SK-N-SH treated with all-trans-retinoic acid at 6 μM for 48 hours (cell line): ENCODE data around the gene L2HGDH.

Source experiments
- ATAC-seq: fragments of 200-7000 bp; cut with Tn5 transposase; 3 replicates; pipeline ENCODE4 v1.9.1; 2020; ENCODE audit warnings: mild to moderate bottlenecking, moderate library complexity
- ESRRG ChIP-seq: fragments of 250-450 bp; sonication (Bioruptor Pico); IDR thresholded peaks from 2 replicates; pipeline ENCODE4 v1.6.1; 2021; ENCODE audit warnings: mild to moderate bottlenecking
- OSR1 ChIP-seq: fragments of 250-450 bp; sonication (Bioruptor Pico); IDR thresholded peaks from 2 replicates; pipeline ENCODE4 v1.8.0; 2022; ENCODE audit warnings: moderate library complexity, mild to moderate bottlenecking, inconsistent platforms
- PPARA ChIP-seq: fragments of 250-450 bp; sonication (Bioruptor Pico); IDR thresholded peaks from 2 replicates; pipeline ENCODE4 v1.5.0; 2020; ENCODE audit warnings: mild to moderate bottlenecking, borderline replicate concordance
- TOX ChIP-seq: fragments of 250-450 bp; sonication (Bioruptor Pico); IDR thresholded peaks from 2 replicates; pipeline ENCODE4 v1.8.0; 2021; ENCODE audit warnings: mild to moderate bottlenecking, moderate library complexity, borderline replicate concordance
- ZFP3 ChIP-seq: fragments of 250-450 bp; sonication (Bioruptor Pico); IDR thresholded peaks from 2 replicates; pipeline ENCODE4 v1.5.0; 2020; ENCODE audit warnings: mild to moderate bottlenecking, moderate library complexity
- ZFP30 ChIP-seq: fragments of 450-650 bp; formaldehyde crosslinking; IDR thresholded peaks from 2 replicates; pipeline ENCODE4 v1.5.0; 2022; ENCODE audit warnings: mild to moderate bottlenecking, moderate library complexity
- ZNF565 ChIP-seq: fragments of 450-650 bp; formaldehyde crosslinking; conservative IDR thresholded peaks from 2 replicates; pipeline ENCODE4 v1.5.0; 2020; ENCODE audit warnings: low read depth, mild to moderate bottlenecking, moderate library complexity
- ZNF70 ChIP-seq: fragments of 450-650 bp; formaldehyde crosslinking; IDR thresholded peaks from 2 replicates; pipeline ENCODE4 v1.5.0; 2020; ENCODE audit warnings: mild to moderate bottlenecking, moderate library complexity
- ZNF8 ChIP-seq: fragments of 450-650 bp; formaldehyde crosslinking; IDR thresholded peaks from 2 replicates; pipeline ENCODE4 v1.5.0; 2020; ENCODE audit warnings: mild to moderate bottlenecking, moderate library complexity
- TF ChIP-seq, protein P1 (sequence below): fragments of 250-450 bp; sonication (Bioruptor Pico); IDR thresholded peaks from 2 replicates; pipeline ENCODE4 v1.5.0; 2020; ENCODE audit warnings: mild to moderate bottlenecking, moderate library complexity
- TF ChIP-seq, protein P2 (sequence below): fragments of 250-450 bp; sonication (Bioruptor Pico); IDR thresholded peaks from 2 replicates; pipeline ENCODE4 v1.5.1; 2021; ENCODE audit warnings: mild to moderate bottlenecking, moderate library complexity
- TF ChIP-seq, protein P3 (sequence below): fragments of 250-450 bp; sonication (Bioruptor Pico); IDR thresholded peaks from 2 replicates; pipeline ENCODE4 v1.8.0; 2020; ENCODE audit warnings: mild to moderate bottlenecking, moderate library complexity, borderline replicate concordance
- TF ChIP-seq, protein P4 (sequence below): fragments of 250-450 bp; sonication (Bioruptor Pico); IDR thresholded peaks from 2 replicates; pipeline ENCODE4 v1.5.1; 2020; ENCODE audit warnings: low read depth, mild to moderate bottlenecking, moderate library complexity

Gene L2HGDH

DNA sequence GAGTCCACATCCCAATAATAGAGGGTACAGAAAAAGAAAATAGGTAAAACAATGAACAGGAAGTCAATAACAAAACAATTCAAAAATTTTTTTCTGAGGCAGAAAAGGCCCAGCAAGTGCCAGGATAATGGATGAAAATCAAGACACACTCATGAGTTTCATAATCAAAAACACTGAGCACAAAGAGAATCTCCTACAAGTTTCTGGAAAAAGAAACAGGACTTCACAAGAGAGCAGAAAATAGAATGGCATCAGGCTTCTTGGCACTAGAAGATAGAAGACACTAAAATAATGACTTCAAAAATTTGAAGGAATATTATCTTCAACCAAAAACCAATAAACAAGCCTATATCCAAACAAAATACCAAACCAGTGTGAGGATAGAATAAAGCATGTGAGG lies 36.9 kb upstream of the L2HGDH start:
- TF ChIP-seq, protein P1, sequence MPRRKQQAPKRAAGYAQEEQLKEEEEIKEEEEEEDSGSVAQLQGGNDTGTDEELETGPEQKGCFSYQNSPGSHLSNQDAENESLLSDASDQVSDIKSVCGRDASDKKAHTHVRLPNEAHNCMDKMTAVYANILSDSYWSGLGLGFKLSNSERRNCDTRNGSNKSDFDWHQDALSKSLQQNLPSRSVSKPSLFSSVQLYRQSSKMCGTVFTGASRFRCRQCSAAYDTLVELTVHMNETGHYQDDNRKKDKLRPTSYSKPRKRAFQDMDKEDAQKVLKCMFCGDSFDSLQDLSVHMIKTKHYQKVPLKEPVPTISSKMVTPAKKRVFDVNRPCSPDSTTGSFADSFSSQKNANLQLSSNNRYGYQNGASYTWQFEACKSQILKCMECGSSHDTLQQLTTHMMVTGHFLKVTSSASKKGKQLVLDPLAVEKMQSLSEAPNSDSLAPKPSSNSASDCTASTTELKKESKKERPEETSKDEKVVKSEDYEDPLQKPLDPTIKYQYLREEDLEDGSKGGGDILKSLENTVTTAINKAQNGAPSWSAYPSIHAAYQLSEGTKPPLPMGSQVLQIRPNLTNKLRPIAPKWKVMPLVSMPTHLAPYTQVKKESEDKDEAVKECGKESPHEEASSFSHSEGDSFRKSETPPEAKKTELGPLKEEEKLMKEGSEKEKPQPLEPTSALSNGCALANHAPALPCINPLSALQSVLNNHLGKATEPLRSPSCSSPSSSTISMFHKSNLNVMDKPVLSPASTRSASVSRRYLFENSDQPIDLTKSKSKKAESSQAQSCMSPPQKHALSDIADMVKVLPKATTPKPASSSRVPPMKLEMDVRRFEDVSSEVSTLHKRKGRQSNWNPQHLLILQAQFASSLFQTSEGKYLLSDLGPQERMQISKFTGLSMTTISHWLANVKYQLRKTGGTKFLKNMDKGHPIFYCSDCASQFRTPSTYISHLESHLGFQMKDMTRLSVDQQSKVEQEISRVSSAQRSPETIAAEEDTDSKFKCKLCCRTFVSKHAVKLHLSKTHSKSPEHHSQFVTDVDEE (CRISPR knock-in tag): no peak
- no peak for TF ChIP-seq ZNF565
- TF ChIP-seq, protein P2, sequence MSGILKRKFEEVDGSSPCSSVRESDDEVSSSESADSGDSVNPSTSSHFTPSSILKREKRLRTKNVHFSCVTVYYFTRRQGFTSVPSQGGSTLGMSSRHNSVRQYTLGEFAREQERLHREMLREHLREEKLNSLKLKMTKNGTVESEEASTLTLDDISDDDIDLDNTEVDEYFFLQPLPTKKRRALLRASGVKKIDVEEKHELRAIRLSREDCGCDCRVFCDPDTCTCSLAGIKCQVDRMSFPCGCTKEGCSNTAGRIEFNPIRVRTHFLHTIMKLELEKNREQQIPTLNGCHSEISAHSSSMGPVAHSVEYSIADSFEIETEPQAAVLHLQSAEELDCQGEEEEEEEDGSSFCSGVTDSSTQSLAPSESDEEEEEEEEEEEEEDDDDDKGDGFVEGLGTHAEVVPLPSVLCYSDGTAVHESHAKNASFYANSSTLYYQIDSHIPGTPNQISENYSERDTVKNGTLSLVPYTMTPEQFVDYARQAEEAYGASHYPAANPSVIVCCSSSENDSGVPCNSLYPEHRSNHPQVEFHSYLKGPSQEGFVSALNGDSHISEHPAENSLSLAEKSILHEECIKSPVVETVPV (CRISPR knock-in tag): no peak
- TF ChIP-seq ZFP30 (CRISPR knock-in tag): no peak
- TF ChIP-seq PPARA: no peak
- TF ChIP-seq ZNF8 (CRISPR knock-in tag): no peak
- no peak for TF ChIP-seq ESRRG
- TF ChIP-seq OSR1 (CRISPR knock-in tag): no peak
- TF ChIP-seq, protein P3, sequence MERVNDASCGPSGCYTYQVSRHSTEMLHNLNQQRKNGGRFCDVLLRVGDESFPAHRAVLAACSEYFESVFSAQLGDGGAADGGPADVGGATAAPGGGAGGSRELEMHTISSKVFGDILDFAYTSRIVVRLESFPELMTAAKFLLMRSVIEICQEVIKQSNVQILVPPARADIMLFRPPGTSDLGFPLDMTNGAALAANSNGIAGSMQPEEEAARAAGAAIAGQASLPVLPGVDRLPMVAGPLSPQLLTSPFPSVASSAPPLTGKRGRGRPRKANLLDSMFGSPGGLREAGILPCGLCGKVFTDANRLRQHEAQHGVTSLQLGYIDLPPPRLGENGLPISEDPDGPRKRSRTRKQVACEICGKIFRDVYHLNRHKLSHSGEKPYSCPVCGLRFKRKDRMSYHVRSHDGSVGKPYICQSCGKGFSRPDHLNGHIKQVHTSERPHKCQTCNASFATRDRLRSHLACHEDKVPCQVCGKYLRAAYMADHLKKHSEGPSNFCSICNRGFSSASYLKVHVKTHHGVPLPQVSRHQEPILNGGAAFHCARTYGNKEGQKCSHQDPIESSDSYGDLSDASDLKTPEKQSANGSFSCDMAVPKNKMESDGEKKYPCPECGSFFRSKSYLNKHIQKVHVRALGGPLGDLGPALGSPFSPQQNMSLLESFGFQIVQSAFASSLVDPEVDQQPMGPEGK (CRISPR knock-in tag): no peak
- TF ChIP-seq ZNF70 (CRISPR knock-in tag): no peak
- no peak for ATAC-seq

DNA sequence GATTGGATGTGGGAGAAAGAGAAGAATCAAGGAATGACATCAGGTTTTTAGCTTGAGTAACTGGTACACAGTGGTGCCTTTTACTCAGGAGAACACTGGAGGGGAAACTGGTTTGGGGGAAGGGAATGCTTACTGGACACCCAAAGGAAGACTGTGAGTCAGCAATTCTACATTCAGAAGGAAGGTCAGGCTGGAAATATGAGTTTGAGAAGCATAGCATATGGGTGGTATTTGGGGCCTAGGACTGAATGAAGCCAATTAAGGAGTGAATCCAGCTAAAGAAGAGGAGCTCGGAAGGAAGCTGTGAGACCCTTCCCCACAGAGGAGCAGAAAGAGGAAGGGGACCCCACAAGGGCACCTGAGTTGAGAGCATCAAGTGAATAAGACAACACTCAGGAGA lies 35.5 kb upstream of the L2HGDH start:
- ATAC-seq: no peak
- TF ChIP-seq TOX (CRISPR knock-in tag): no peak
- TF ChIP-seq, all 23 proteins: peak for 0

DNA sequence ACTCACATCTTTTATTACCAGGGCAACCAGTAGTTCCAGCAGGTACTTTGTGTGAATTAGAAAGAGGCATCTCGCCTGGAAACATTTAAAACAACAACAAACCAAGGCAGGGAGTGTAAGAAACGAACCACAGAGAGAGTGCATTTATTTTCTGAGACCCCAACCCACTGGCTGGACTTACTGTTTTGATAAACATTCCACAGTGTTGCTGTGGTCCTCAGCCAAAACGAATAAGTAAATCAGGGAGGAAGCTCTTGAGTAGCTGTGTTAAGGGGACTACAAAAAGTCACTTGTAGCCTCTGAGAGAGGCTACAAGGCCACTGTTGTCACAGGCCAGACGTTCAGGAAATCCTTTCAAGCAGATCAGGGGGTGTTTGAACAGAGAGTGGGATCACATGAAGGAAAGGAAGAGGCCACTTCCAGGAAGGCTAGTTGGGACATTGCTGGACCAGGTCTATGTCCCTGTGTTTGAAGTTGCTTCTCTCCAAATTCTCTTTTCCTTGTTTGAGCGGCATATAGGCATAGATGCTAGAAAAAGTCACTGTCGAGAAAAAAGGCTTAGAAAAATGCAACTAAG lies 33.9 kb upstream of the L2HGDH start:
- TF ChIP-seq, protein P4, sequence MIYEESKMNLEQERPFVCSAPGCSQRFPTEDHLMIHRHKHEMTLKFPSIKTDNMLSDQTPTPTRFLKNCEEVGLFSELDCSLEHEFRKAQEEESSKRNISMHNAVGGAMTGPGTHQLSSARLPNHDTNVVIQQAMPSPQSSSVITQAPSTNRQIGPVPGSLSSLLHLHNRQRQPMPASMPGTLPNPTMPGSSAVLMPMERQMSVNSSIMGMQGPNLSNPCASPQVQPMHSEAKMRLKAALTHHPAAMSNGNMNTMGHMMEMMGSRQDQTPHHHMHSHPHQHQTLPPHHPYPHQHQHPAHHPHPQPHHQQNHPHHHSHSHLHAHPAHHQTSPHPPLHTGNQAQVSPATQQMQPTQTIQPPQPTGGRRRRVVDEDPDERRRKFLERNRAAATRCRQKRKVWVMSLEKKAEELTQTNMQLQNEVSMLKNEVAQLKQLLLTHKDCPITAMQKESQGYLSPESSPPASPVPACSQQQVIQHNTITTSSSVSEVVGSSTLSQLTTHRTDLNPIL (CRISPR knock-in tag): no peak
- no peak for TF ChIP-seq ZFP30 (CRISPR knock-in tag)
- TF ChIP-seq ZFP3 (CRISPR knock-in tag): no peak
- no peak for ATAC-seq

DNA sequence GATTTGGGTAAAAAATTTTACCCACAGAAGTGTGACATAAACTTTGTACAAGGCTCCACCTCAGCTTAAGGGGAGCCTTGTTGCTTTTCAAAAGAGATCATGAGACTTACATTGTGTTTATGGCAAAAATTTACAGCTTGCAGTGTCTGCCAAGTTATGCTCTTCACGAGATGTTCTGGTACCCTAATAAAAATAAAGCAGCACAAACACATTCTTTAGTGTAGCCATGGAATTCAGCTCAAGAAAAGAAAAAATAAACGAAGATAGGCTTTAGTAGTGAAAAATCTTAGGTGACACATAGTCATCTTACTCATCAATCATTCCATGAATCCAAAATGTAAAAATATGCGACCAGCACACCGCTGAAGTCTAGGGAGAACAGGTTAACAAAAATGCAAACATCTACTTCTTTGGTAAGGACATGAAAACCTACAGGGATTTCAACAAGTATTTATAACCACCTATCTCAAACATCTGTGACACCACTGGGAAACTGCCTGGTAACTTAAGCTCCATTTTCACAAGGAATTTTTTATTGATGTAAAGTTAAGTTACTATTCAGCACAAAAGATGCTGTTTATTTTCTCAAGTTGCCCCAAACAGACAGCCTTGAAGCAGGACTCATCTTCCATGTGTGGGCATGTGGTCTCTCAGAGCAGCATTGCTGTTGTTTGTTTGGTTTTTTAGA lies 33.0 kb upstream of the L2HGDH start:
- no peak for ATAC-seq
- no peak for TF ChIP-seq ZNF565
- TF ChIP-seq OSR1 (CRISPR knock-in tag): no peak
- TF ChIP-seq, protein P1 (CRISPR knock-in tag): no peak
- no peak for TF ChIP-seq ESRRG

DNA sequence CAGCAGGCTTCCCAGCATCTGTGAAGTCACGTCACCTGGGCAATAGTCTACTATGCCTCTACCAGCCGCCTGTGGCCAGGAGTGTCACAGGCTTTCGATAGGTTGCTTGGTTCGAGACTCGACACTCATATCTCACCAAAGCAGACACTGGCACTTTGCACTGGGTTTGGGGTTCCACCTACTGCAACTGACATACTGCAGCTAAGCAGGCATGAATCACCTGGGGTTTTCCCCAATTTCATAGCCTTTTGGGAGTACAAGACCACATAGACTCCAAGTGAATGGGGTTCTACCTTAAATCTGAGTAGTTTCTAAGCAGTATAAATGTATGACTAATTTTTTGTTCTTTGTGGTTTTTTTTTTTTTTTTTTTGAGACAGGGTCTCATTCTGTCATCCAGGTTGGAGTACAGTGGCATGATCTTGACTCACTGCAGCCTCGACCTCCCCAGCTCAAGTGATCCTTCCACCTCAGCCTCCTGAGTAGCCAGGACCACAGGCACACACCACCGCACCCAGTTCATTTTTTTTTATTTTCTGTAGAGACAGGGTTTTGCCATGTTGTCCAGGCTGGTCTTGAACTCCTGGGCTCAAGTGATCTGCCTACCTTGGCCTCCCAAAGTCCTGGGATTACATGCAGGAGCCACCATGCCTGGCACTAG lies 32.2 kb upstream of the L2HGDH start:
- TF ChIP-seq, protein P2 (CRISPR knock-in tag): no peak
- ATAC-seq: no peak
